ENCODE measurements around the gene CCP110.

Gene CCP110

DNA sequence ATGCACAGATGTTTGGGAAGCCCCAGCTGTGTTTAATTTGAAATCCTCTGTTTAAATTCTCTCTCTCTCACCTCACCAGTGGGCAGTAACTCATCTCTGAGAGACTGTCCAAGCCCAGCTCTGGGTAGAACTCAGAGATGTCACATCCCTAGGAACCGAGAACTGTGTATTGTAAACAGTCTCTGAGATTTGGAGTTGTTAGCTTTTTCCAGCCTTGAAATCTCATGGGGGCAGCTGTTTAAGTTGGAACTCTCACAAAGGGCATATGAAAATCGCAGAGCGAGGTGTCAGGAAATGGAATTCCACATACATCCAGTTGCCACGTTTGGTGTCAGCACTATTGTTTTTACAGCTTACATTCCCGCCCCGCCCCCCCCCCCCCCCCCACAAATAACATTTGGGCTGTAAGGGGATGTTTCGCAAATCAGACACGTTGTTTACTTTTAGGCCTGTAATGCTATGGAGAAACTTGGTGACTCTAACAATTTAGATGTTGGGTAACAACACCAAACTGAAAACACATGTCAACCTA lies 66.1 kb downstream of the CCP110 start:
- in situ Hi-C loops (cut with HindIII; ENCODE audit: low sequenced_read_pairs): no loop called here

DNA sequence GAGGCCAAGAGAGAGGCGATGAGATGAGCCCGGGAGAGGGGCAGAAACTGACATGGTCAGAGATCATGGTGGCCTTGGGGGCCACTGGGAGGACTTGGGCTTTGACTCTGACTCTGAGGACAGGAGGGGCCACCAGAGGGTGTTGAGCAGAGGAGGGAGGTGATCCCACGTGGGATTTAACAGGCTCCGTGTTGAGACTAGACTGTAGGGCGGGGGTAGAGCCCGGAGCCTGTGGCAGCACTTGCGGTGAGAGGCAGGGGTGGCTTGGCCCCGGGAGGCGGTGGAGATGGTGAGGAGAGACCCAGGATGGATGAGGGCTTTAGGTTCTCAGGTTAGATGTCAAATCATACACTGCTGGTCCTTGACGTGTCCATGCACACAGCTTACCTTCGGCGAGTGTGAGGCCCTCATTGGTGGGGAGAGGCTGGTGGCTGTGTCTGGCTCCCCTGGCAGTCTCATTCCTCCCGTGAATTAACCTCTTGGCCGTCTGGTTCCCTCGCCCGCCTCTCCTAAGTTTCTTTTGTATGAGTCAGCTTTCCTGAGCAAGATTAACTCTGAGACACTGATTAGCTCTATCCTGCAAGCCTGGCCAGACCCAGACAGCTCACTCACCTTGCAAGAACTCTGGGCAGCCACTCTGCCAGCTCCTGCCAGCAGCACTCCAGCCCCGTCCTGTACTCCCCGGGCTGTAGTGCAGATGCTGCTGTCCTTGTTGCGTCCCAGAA lies 71.5 kb downstream of the CCP110 start:
- in situ Hi-C loops (cut with HindIII; ENCODE audit: low sequenced_read_pairs): no loop called here

DNA sequence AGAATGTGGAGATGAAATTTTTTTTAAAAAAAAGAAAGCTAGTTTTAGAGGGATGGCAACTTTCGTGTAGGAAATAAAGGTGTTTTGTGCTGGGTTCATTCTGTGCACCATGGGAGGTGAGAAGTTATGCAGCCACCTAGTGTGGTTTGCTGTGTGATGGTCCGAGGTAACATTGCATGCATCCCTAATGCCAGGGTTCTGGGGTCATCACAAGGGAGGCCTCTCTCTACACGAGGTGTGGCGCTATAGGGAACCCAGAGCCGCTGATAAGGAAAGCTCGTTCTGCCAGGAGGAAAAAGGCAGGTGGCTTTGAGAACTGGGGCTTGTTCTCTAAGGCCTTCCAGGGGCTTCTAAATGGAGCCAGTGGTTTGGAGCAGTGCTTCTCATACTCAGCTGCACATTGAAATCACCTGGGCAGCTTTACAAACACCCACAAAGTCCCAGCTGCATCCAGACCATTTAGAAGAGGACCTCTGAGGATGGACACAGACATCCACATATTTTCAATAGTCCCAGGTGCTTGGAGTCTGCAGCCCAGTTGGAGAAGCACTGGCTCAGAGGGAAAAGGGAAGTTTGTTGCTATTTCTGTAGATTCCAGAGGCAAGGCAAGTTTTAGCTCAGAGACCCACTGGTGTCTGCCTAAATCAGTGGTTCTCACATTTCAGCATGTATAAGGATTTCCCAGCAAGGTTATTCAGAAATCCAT lies 75.2 kb downstream of the CCP110 start:
- in situ Hi-C loops (cut with HindIII; ENCODE audit: low sequenced_read_pairs): no loop called here

GRCh38 chr16:19599968-19600716 lies 76.4 kb downstream of the CCP110 start:
- in situ Hi-C loops (cut with HindIII; ENCODE audit: low sequenced_read_pairs): no loop called here

DNA sequence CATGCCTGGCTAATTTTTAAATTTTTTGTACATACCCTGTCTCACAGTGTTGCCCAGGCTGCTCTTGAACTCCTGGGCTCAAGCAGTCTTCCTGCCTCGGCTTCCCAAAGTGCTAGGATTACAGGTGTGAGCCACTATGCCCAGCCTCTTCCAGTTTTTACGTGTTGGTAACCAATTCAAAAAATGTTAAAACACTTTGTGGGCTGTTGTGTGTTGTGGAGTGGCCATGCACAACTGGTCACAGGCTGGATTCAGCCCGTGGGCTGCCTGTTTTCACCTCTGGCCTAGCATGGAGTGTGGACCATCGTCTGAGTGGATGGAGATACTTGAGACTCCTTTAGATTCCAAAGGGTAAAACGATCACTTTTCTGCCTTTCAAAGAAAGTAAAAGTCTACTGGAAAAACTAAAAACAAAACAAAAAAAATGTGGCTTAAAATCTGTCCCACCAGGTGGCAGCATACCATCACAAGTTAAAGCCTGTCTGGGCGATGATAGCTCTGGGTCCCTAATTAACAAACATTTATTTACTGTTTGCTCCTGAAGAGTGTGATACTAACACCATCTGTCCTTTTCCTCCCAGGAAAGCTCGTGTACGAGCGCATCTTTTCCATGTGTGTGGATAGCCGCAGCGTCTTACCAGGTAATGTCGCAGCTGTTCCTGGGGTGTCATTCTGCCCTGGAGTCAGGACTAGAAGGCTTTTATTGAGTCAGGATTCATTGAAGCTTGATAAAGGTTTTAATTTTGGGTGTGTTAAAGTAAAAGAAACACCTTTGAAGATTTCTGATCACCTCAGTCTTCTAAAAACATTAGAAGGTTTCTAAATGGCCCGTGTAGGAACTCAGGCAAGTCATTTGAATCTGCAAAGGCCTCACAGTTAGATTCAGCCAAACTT lies 77.6 kb downstream of the CCP110 start:
- in situ Hi-C loops (cut with HindIII; ENCODE audit: low sequenced_read_pairs): no loop called here

Data from DLD1 (cell line).